Cortex of kidney (tissue), 1 donor: ENCODE data around the gene TRIM47.
"Not testable (repeated sequence)": the region's sequence is repeated elsewhere in the genome, so short reads cannot be mapped to it uniquely, and the experiment has no call there.

Source experiments
- DNase-seq: peaks from one replicate; lab custom pipeline; 2025; lab: John Stamatoyannopoulos, UW

TRIM47 gene

GRCh38 chr17:75865404-75866188, 12.8 kb downstream of the TRIM47 start:
- not testable (repeated sequence) for DNase-seq

DNA sequence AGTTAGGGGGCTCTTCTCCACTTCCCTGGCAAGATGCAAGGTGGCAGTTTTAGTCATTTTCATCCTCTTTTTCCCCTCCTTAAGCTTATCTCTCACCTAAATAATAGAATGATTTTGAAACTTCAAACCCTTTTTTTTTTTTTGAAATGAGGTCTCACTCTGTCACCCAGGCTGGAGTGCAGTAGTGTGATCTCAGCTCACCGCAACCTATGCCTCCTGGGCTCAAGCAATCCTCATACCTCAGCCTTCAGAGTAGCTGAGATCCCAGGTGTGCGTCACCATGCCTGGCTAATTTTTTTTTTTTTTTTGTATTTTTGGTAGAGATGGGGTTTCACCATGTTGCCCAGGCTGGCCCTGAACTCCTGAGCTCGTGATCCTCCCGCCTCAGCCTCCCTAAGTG, 13.5 kb downstream of the TRIM47 start:
- DNase-seq, result not testable (repeated sequence)

DNA sequence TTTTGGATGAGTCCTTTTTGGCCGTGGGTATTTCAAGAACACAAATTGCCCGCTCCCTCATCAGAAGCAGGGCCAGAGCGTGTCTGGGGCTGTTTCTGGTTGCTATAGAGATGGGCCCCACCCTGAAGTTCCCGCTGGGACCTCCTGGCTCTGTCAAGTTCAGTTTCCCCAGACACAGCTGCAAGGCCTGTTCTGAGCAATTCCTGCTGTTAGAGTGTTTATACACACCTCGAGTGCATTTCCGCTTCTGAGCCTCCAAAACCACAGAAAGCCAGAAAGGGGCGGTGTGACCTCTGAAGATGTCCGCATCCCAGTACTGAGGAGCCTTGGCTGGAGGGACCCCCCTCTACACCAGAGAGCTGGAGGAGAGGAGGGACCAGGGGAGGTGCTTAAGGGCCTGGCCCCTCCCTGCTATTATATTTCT, 13.9 kb downstream of the TRIM47 start:
- DNase-seq, result no peak

- no peak for DNase-seq
Measured at GRCh38 chr17:75861927-75862317, 16.5 kb downstream of the TRIM47 start.

DNA sequence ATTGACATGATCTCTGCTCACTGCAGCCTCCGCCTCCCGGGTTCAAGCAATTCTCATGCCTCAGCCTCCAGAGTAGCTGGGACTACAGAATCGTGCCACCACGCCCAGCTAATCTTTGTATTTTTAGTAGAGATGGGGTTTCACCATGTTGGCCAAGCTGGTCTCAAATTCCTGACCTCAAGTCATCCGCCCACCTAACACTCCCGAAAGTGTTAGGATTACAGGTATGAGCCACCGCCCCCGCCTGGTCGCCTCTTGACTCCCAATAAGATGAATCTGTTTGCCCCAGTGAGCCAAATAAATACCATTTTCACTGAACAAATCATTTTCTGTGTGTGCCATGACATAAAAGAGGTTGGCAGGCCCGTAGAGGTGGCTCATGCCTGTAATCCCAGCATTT, 19.0 kb downstream of the TRIM47 start:
- not testable (repeated sequence) for DNase-seq

DNA sequence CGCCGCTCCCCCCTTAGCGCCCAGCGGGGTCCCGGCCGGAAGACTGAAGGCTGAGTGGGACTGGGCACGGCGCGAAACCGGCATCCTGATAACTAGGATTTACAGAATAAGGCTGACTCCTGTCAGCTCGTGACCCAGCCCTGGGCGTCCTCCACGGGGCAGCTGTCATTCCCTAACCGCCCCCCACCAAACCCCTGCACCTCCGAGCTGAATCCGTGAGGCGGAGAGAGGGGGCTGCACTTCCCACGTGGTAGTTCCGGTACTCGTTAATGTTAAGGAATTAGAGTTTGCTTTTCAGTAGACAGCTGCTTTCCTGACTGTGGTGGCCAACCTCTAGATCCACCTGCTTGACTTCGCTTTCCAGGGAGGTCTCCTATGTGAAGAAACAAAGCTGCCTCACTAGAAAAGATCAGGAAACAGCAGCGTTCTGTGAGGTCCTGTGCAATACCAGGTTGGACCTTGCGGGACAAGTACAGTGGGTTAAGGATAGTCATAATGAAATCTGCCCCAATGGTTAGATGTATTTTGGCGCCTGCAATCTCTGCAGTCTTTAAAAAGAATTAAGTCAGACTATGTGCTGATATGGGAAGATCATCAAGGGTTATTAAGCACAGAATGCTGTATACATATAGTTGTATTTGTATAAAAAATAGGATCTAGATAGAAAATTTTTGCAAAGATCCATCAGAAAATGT, 22.2 kb downstream of the TRIM47 start:
- DNase-seq, result no peak

DNA sequence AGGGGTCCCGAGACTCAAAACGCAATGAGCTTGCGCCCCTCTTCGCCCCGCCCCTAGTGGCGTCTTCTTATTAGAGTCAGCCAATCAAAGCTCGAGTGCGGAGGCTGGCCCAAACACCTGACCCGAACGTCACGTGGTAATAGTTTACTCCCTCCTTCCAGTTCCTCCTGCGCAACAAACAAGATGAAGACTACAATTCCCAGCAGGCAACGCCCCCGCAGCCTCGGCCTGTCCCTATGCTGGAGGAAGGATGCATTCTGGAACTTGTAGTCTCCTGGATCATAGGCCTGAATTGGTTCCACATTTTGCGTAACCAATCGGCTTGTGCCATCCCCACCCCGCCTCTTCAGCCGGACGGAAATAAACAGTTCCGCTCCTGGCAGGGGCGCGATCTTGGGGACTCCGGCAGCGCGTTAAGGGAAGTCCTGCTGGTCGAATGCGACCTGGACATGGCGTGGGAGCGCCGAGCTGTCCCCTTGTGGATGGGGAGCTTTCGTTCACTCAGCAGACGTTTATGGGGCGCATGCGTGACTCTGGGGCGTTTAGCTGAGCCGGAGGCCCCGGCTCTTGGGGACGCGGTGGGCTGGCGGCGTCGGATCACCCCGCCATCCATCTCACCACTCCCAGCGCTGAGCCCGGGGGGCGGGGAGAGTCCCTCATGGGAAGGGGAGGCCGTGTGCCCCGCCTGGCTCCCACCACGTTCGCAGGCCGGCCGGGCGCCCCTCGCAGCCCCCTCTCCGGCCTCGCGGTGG, 22.9 kb downstream of the TRIM47 start, which contains the start of gene WBP2:
TSS of gene WBP2 (minus strand) at position 26 of the 752 bp plus-strand sequence. CDS start 38 bp downstream, outside the sequence.
- no peak for DNase-seq

DNA sequence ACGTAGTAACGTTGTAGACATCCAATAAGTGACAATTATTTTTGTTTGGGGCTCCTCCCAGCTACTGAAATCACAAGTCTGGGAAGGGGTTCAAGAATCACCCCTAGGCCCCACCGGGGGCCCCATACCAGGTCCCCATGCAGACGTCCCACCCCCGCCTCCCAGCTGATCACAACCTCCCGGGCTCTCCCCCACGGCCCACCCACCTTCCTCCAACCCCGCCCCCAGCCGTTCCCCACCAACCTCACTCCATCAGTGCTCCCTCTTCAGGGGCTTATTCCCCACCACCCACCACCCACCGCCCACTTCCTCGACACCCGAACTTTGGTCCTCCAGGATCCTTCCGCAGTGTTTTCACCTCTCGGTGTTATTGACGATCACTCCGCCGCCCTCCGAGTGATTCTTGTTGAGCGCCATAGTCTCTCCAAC, 23.5 kb downstream of the TRIM47 start:
- no peak for DNase-seq

DNA sequence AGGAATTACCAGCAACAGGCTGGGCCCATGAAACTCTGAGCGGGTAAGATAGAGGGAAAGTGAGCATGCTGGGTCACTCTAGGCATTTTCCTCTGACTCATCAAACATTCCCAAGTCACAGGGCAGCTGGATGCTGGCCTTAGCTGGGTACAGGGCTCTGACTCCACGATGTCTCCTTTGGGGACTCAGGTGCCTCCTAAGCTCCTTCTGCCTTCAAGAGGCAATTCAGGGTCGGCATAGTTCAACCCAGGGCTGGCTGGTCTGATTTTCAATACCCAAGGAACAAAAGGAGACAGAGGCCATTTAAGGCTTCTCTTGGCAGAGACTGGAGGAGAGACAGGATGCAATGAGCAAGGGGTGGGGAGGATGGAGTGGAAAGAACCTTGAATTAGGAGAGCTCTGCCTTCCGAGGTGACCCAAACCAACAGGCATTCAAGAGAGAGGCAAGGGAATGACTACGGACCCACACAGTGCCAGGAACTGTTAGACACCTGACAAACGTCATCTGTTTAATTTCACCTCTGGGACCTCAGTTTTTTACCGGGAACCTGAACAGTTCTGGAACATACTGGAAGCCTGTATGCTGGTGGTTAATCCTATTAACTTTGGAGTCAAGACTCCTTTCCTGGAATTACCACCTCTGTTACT, 24.2 kb downstream of the TRIM47 start:
- DNase-seq, result no peak

- no peak for DNase-seq
Measured at GRCh38 chr17:75853433-75853832, 24.9 kb downstream of the TRIM47 start.

- not testable (repeated sequence) for DNase-seq
Measured at GRCh38 chr17:75851693-75851991, 26.7 kb downstream of the TRIM47 start.

DNA sequence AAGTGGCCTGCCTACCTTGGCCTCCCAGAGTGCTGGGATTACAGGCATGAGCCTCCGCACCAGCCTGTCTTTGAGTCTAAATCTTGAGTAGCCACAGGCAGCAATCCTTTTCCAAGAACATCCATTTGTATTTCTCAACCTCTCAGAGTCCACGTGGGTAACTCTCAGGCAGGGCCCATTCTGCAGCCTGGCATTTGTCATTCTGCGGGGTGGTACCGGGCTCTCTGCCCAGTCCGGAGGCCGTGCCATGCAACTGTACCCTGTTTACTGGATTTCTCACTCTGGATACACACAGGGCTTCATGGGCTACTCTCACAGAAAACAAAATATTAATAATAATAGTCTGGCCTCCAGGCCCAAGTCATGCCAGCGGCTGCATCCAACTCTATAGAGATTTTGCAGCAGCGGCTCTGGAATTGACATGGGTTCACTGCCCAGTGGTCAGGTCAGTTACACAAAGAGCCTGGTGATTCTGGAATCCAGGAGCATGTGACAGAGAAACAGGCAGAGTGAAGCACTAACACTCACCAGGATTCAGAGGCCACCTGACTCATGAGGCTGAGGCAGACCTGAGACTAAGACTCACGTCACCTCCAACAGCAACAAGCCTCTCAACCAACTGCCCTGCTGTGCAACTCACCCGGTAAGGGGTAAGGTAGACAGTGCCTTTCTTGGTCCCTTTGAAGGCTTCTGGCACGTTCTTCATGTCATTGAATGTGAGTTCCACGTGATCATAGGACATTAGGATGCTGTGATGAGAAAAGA, 27.3 kb downstream of the TRIM47 start:
- DNase-seq, result no peak

DNA sequence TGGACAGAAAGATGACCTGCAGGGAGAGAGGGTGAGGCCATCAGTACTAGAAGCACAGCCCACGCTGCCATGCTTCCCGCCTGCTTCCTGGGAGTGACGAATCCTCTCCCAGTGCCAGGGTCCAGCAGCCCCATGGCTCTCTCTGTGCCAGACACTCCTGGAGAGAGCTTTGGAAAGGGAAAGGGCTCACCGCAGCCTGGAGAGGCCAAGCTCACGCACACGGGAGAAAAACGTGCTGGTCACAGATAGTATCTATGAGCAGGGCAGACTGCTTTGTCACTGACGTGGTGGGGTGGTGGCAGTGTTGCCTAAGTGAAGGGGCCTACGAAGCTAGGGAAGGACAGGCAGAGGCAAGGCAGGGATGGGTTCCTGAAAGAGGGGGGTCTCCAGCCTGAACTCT, 28.7 kb downstream of the TRIM47 start:
- DNase-seq, result no peak

GRCh38 chr17:75849279-75849646, 29.1 kb downstream of the TRIM47 start:
- DNase-seq, result no peak

- DNase-seq, result no peak
Measured at GRCh38 chr17:75848523-75849278, 29.7 kb downstream of the TRIM47 start.

DNA sequence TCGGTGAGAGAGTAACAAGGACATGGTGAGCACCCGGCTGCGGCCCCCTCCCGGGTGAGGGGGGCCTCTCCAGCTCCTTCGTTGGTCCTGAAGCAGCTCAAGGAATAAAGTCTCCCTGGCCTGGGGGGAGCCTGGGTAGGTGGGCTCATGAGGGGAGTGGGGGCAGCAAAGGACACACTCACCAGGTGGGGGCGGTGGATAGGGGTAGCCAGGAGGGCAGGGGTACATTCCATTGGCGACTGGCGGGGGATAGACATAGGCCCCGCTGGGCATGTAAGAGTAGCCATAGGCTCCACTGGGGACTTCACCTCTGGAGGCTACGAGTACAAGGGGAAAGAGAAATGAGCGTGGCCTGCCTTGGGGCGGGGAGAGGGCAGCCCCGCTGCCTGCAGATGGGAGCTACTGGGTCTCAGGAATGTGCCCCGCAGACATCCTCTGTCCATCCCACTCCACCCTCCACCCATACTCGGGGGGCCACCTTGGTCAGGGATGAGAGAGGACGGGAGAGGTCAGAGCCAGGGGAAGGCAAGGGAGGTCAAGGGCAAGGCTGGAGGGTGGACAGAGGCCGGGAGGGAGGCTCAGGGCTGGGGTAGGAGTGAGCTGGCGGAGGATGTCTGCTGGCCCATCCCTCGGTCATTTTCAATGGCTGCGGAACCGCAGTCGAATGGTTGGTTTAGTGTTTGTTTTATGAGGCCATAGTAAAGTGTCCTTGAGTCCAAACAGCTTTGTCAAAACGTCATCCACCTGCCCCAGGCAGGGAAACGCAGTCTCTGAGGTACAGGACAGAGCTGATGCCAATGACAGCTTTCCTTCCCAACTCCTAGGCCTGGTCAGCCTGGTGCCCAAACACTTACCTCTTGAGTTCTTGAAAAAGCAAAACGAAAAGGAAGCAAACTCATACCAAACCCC, 30.5 kb downstream of the TRIM47 start:
- DNase-seq, result no peak

GRCh38 chr17:75846692-75847613, 31.4 kb downstream of the TRIM47 start:
- DNase-seq, result no peak

- DNase-seq, result no peak
Measured at GRCh38 chr17:75845933-75846691, 32.3 kb downstream of the TRIM47 start.
